Neural progenitor cell (in vitro differentiated cells): Measurements from ENCODE around the gene IDUA.

Experiments
- EZH2 ChIP-seq: fragments of 200-600 bp; sonication (generic); IDR thresholded peaks from 2 replicates; pipeline ENCODE4 v1.6.1; 2017; ENCODE audit warnings: antibody characterized with exemption, mild to moderate bottlenecking, moderate library complexity
- TF ChIP-seq, protein P1 (sequence below): fragments of 200-600 bp; sonication (generic); IDR thresholded peaks from 2 replicates; pipeline ENCODE4 v1.5.1; 2017; ENCODE audit warnings: antibody characterized with exemption, mild to moderate bottlenecking

DNA sequence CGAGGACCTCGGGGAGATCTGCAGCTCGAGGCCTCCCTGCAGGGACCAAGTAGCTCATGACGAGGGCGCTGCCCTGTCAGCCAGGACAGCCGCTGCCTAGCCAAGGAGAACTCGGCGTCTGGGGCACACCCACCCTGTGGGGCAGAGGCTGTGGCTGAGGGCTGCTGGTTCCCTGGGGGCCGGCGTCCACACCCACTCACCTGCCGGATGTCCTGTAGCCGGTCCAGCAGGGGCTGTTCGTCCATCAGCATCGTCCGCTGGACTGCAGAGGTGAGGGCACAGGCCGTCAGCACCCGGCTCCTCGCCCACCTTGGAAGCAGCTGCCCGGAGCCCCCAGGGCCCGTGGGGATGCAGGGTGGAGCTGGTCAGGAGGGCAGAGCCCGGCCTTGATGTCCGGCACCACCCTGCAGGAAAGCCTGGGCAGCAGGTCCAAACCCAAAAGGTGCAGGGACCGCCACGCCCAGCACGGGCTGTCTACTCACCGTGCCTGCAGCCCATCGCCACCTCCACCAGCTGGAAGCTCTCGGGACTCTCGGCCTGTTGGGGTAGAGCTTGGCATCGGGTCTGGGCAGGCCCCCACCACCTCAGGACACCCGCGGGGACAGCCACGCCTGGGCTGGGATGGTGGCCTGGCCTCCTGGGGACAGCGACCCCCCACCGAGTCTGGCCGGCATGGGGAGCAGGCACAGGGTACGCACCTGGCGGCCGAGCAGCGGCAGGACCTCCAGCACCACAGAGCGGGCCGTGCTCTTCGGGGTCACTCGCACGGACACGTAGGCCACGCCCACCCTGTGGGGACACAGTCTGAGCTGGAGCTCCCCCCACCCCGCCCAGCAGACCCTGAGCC is 20.4 kb upstream of the IDUA start:
- TF ChIP-seq, protein P1, sequence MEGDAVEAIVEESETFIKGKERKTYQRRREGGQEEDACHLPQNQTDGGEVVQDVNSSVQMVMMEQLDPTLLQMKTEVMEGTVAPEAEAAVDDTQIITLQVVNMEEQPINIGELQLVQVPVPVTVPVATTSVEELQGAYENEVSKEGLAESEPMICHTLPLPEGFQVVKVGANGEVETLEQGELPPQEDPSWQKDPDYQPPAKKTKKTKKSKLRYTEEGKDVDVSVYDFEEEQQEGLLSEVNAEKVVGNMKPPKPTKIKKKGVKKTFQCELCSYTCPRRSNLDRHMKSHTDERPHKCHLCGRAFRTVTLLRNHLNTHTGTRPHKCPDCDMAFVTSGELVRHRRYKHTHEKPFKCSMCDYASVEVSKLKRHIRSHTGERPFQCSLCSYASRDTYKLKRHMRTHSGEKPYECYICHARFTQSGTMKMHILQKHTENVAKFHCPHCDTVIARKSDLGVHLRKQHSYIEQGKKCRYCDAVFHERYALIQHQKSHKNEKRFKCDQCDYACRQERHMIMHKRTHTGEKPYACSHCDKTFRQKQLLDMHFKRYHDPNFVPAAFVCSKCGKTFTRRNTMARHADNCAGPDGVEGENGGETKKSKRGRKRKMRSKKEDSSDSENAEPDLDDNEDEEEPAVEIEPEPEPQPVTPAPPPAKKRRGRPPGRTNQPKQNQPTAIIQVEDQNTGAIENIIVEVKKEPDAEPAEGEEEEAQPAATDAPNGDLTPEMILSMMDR = no peak
- TF ChIP-seq EZH2 = no peak
